Measurements from ENCODE around the gene MAML1. TPM values are rescaled to one million over a fixed set of nuclear protein-coding genes. Genes with fewer than 3 reads are reported as not detected.

Gene MAML1, protein sequence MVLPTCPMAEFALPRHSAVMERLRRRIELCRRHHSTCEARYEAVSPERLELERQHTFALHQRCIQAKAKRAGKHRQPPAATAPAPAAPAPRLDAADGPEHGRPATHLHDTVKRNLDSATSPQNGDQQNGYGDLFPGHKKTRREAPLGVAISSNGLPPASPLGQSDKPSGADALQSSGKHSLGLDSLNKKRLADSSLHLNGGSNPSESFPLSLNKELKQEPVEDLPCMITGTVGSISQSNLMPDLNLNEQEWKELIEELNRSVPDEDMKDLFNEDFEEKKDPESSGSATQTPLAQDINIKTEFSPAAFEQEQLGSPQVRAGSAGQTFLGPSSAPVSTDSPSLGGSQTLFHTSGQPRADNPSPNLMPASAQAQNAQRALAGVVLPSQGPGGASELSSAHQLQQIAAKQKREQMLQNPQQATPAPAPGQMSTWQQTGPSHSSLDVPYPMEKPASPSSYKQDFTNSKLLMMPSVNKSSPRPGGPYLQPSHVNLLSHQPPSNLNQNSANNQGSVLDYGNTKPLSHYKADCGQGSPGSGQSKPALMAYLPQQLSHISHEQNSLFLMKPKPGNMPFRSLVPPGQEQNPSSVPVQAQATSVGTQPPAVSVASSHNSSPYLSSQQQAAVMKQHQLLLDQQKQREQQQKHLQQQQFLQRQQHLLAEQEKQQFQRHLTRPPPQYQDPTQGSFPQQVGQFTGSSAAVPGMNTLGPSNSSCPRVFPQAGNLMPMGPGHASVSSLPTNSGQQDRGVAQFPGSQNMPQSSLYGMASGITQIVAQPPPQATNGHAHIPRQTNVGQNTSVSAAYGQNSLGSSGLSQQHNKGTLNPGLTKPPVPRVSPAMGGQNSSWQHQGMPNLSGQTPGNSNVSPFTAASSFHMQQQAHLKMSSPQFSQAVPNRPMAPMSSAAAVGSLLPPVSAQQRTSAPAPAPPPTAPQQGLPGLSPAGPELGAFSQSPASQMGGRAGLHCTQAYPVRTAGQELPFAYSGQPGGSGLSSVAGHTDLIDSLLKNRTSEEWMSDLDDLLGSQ
- total RNA-seq (2022; extraction: Qiagen RNA extraction; ENCODE audit: low read depth): 18.3 to 21.6 TPM (median 21.2 TPM) in 5 replicates

DNA sequence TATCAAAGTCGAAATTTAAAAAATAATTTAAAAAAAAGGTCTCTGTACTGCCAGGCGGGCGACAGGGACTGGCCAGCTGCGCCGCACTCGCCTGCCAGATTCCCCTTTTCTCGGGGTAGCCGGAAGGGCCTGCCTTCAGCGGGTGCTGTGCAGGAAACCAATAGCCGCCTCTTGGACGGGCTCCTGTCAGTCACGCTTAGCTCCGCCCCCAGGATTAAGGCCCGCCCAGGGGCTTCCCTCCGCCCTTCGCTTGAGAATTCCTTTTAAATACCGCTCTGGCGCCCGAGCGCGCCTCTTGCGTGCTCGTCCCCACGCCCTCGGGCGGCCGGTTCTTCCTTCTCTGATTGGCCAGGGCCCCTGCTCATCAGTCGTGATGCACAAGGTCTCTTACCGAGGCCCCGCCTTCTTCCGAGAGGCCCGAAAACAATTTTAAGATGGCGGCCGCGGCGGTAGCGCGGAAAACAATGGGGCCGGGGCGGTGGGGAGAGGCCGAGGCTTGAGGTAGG lies at the start of gene MAML1:
Gene MAML1 (plus strand): TSS at position 411 of the 506 bp plus-strand sequence. CDS start 291 bp downstream, outside the sequence.

DNA sequence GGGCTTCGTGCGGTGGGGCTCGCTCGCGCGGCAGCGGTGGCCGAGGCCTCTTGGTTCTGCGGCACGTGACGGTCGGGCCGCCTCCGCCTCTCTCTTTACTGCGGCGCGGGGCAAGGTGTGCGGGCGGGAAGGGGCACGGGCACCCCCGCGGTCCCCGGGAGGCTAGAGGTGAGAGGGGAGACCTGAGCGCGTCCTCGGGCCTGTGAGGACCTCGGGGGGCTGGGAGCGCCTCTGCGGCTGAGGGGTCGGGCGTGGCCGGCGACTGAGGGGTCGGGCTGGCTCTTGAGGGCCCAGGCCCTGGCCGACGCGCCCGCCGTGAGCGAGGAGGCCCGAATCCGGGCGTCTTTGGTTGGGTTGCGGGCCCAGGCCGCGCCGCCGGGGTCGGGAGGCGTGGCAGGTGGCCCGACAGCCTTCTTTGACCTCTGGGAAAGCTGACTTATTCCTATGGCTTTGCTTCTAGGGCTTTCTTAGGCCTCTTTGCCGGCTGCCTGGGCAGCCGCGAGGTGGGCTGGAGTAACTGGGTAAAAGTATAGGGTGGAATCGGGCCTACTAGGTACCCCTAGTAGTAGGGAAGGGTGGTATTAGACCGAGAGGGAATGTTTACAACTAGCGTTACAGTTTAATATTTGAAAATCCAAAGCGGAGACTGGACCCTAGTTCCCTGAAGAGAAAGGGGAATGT lies 33.5 kb upstream of the MAML1 start, which contains the start of gene CANX:
Gene CANX (plus strand): TSS at position 33 of the 681 bp plus-strand sequence. CDS start 6,715 bp downstream, outside the sequence.

DNA sequence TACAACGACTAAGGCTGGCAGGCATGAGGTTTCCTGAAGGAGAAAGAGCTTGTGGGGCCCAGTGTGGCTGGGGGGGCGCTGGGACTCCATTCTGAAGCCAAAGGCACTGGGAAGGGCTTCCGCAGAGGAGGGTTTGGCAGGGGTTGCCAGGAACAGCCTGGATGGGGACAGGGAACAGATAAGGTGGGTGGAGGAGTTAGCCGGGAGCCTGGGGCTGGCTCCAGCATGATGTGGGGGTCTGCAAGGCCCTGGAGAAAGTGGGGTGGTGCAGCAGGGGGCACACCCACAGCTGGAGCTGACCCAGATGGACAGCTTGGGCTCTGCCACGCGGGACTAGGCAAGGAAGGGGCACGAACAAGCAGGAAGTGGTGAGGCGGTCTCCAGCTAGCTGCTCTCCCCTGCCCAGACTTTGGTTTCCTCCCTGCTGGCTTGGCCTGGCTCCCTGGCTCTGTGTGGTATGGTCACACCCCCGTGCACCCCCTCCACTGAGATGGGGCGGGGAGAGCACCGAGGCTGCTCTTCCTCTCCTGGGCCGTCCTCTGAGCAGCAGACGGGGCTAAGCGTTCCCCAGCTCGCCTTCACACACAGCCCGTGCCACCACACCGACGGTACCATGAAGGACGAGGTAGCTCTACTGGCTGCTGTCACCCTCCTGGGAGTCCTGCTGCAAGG lies 61.0 kb downstream of the MAML1 start, which contains the start of gene LTC4S:
Gene LTC4S (plus strand): TSS at position 519 of the 672 bp plus-strand sequence. CDS start 95 bp downstream, at position 614.

DNA sequence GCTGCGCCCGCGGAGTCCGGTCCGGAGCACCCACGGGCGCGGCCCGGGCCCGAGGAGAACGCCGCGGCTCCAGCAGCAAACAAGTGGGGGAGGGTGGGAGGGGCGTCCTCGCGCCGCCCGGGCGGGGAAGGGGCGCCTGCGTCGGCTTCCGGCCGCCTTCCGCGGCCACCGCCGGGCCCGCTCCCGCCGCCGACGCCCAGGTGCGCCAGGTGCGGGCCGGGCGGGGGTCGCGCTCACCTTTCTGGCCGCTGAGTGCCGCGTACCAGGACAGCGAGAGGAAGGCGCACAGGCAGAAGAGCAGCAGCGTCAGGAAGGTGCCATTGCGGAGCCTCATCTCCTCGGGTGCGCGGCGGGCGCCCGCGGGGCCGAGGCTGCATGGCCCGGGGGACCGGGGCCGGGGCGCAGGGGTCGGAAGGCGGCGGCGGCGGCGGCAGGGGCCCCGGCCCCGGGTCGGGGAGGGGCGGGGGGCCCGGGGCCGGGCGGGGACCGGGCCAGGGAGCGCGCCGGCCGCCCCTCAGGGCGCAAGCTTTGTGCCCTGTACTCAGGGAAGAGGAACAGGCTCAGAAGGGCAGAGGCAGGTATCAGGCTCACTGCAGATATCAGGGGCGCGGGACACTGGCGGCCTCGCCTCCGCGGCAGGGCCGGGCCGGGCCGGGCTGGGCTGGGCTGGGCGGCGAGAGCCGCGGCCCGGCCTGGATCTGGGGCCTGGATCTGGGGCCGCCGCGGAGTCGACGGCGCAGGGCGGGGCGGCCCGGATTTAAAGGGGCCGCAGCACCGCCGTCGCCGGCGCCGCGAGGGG lies 73.8 kb downstream of the MAML1 start, which contains the start of gene MGAT4B:
Gene MGAT4B (minus strand): TSS at position 617 of the 799 bp plus-strand sequence. CDS start 283 bp downstream, at position 334.

DNA sequence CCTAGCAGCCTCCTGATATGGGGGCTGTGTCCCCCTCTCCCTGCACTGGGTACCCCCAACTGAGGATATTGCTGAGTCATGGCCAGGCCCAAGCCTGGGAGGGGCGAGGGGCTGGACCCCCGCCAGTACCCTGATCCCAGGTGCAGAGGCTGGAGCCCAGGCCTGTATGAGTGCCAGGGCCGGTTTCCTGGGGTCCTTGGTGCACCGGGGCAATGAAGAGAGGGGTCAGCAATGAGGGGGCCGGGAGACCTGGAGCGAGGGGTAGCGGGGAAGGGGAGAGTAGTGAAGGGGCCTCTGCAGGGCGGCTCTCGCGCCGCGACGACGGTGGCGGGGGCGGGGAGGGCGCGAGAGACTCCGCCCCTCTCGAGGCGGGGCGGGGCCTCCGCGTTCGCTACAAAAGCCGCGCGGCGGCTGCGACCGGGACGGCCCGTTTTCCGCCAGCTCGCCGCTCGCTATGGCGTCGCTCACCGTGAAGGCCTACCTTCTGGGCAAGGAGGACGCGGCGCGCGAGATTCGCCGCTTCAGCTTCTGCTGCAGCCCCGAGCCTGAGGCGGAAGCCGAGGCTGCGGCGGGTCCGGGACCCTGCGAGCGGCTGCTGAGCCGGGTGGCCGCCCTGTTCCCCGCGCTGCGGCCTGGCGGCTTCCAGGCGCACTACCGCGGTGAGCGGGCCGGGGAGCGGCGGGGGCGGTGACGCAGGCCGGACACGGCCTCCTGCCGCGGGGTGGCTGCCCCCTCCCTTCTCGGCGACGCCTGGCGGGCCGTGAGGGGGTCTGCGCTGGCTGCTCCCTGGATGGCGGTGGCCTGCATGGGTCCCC lies 88.1 kb downstream of the MAML1 start, which contains the start of gene SQSTM1:
Gene SQSTM1 (plus strand): TSS at position 423 of the 815 bp plus-strand sequence. CDS start 32 bp downstream, at position 455.

Other genes with a start within 250 kb of the MAML1 start
- gene RUFY1, start 182.3 kb upstream of the MAML1 start, total RNA-seq (2022; extraction: Qiagen RNA extraction; ENCODE audit: low read depth): 27.1 to 31.2 TPM (median 29.0 TPM) in 5 replicates
- 487 to 731 TPM (median 520 TPM) in 5 replicates for gene HNRNPH1, start 109.2 kb upstream of the MAML1 start, total RNA-seq (2022; extraction: Qiagen RNA extraction; ENCODE audit: low read depth)
- not detected in 5 replicates for gene CBY3, start 51.8 kb upstream of the MAML1 start, total RNA-seq (2022; extraction: Qiagen RNA extraction; ENCODE audit: low read depth)
- 352 to 462 TPM (median 395 TPM) in 5 replicates for gene CANX, start 33.9 kb upstream of the MAML1 start, total RNA-seq (2022; extraction: Qiagen RNA extraction; ENCODE audit: low read depth)
- 0.16 TPM in 1 of 5 replicates, not detected in the others for gene LTC4S, start 61.2 kb downstream of the MAML1 start, total RNA-seq (2022; extraction: Qiagen RNA extraction; ENCODE audit: low read depth)
- gene MGAT4B, start 74.0 kb downstream of the MAML1 start, total RNA-seq (2022; extraction: Qiagen RNA extraction; ENCODE audit: low read depth): 233 to 272 TPM (median 255 TPM) in 5 replicates
- gene SQSTM1, start 88.1 kb downstream of the MAML1 start, total RNA-seq (2022; extraction: Qiagen RNA extraction; ENCODE audit: low read depth): 1,418 to 2,161 TPM (median 1,454 TPM) in 5 replicates
- 12.8 to 23.9 TPM (median 20.0 TPM) in 5 replicates for gene MRNIP, start 126.0 kb downstream of the MAML1 start, total RNA-seq (2022; extraction: Qiagen RNA extraction; ENCODE audit: low read depth)
- gene TBC1D9B, start 175.1 kb downstream of the MAML1 start, total RNA-seq (2022; extraction: Qiagen RNA extraction; ENCODE audit: low read depth): 56.1 to 69.8 TPM (median 59.9 TPM) in 5 replicates

All from A549 treated with CpdA at 1 μM for 4 hours (cell line).